Nephron (organoid): ENCODE results near the gene LDB1.
A peak's percentile ranks its signal among the peaks of the same experiment; 100 is the strongest.

Experiments
- H3K27ac Mint-ChIP-seq, 3 experiments: 2 replicates each; pipeline ENCODE4 v1.8.0; 2020; ENCODE audit warnings: mixed read lengths in 3 of 3, mild to moderate bottlenecking in 2 of 3, moderate library complexity in 1 of 3
- H3K27me3 Mint-ChIP-seq: 2 replicates; pipeline ENCODE4 v1.8.0; 2021; ENCODE audit warnings: low read depth, mild to moderate bottlenecking, moderate library complexity, mixed read lengths
- H3K36me3 Mint-ChIP-seq: 2 replicates; pipeline ENCODE4 v1.8.0; 2020; ENCODE audit warnings: low read depth, mixed read lengths
- H3K4me1 Mint-ChIP-seq: 2 replicates; pipeline ENCODE4 v1.8.0; 2020; ENCODE audit warnings: mixed read lengths
- H3K4me3 Mint-ChIP-seq, 3 experiments: 2 replicates each; pipeline ENCODE4 v1.8.0; 2020; ENCODE audit warnings: mild to moderate bottlenecking in 3 of 3, mixed read lengths in 3 of 3, moderate library complexity in 2 of 3
- H3K9me3 Mint-ChIP-seq: 2 replicates; pipeline ENCODE4 v1.8.0; 2020; ENCODE audit warnings: mixed read lengths
- CTCF ChIP-seq, 3 experiments: fragments of 200-600 bp; sonication (generic); IDR thresholded peaks; one replicate each; pipeline ENCODE4 v1.5.0; 2021; ENCODE audit warnings: antibody characterized with exemption in 3 of 3; ENCODE audit not compliant: unreplicated experiment in 3 of 3

LDB1 gene

GRCh38 chr10:102120142-102120990, at the start of gene LDB1:
LDB1 (minus strand) TSS chr10:102120368; CDS start chr10:102120110, 258 bp downstream.
- no peaks in the 10 kb centered on the region for H3K9me3 Mint-ChIP-seq
- peaks cover 60% of the 10 kb centered on the region for H3K4me1 Mint-ChIP-seq
- no peaks in the 10 kb centered on the region for H3K27me3 Mint-ChIP-seq
- TF ChIP-seq CTCF (IDR thresholded peaks at IDR 0.05; ENCODE audit: unreplicated experiment in 3 of 3) = no peak
- H3K27ac Mint-ChIP-seq = peak within 1 kb of the TSS; percentile 95 to 100 (median 99)
- no peaks in the 10 kb centered on the region for H3K36me3 Mint-ChIP-seq
- peak within 1 kb of the TSS; percentile 92 to 98 (median 97) for H3K4me3 Mint-ChIP-seq

GRCh38 chr10:102167861-102168260, 47.7 kb upstream of the LDB1 start:
- Mint-ChIP-seq H3K9me3 (no peaks in the 10 kb centered on the region), H3K4me1 (peaks cover 5% of the 10 kb centered on the region), H3K36me3 (peaks cover 11% of the 10 kb centered on the region), H3K27me3 (peaks cover 15% of the 10 kb centered on the region), H3K27ac (no peak overlapping the region), H3K4me3 (no peak overlapping the region)
- TF ChIP-seq CTCF (IDR thresholded peaks at IDR 0.05; ENCODE audit: unreplicated experiment in 3 of 3) = no peak

- H3K27ac Mint-ChIP-seq = no peak overlapping the region
- no peak for TF ChIP-seq CTCF (IDR thresholded peaks at IDR 0.05; ENCODE audit: unreplicated experiment in 3 of 3)
- peaks cover under 1% of the 10 kb centered on the region for H3K27me3 Mint-ChIP-seq
- H3K4me3 Mint-ChIP-seq = no peak overlapping the region
- no peaks in the 10 kb centered on the region for H3K4me1 Mint-ChIP-seq
- peaks cover 43% of the 10 kb centered on the region for H3K36me3 Mint-ChIP-seq
- no peaks in the 10 kb centered on the region for H3K9me3 Mint-ChIP-seq
These were observed 43.3 kb upstream of the LDB1 start for GRCh38 chr10:102163342-102163989.

GRCh38 chr10:102159831-102160230, 39.7 kb upstream of the LDB1 start:
- Mint-ChIP-seq H3K36me3 (peaks cover 72% of the 10 kb centered on the region), H3K4me3 (no peak overlapping the region), H3K9me3 (no peaks in the 10 kb centered on the region), H3K27ac (no peak overlapping the region), H3K27me3 (no peaks in the 10 kb centered on the region), H3K4me1 (no peaks in the 10 kb centered on the region)
- no peak for TF ChIP-seq CTCF (IDR thresholded peaks at IDR 0.05; ENCODE audit: unreplicated experiment in 3 of 3)

GRCh38 chr10:102159051-102159597, 39.0 kb upstream of the LDB1 start:
- Mint-ChIP-seq H3K27ac (no peak overlapping the region), H3K4me1 (no peaks in the 10 kb centered on the region), H3K9me3 (no peaks in the 10 kb centered on the region), H3K4me3 (no peak overlapping the region), H3K36me3 (peaks cover 72% of the 10 kb centered on the region), H3K27me3 (no peaks in the 10 kb centered on the region)
- TF ChIP-seq CTCF (IDR thresholded peaks at IDR 0.05; ENCODE audit: unreplicated experiment in 3 of 3) = no peak
